CD14-positive monocyte (primary cell): ENCODE measurements around the gene KIF16B. TPM values are rescaled to one million over a fixed set of nuclear protein-coding genes. Genes with fewer than 3 reads are reported as not detected.

Experiments
- DNase-seq, 3 donors: peaks; one replicate each; pipeline ENCODE4 v3.0.0-alpha.2; 2011 to 2022
- H2AFZ ChIP-seq: 2 replicates; pipeline ENCODE4 v1.6.0; 2012; ENCODE audit warnings: mild to moderate bottlenecking, low read depth, low read length, inconsistent platforms; ENCODE audit not compliant: insufficient read depth, poor library complexity, severe bottlenecking
- H3K27ac ChIP-seq, 2 donors: 1 replicate in 1 of 2; 2 replicates in 1 of 2; pipeline ENCODE4 v1.5.1; 2012 to 2013; ENCODE audit warnings: low read length in 2 of 2, control low read depth in 1 of 2, inconsistent platforms in 1 of 2, low read depth in 1 of 2, mild to moderate bottlenecking in 1 of 2
- H3K27me3 ChIP-seq, 2 donors: one replicate each; pipeline versions ENCODE4 v1.6.0 to v1.6.1; 2011 to 2013; ENCODE audit warnings: low read length in 2 of 2; ENCODE audit not compliant: control insufficient read depth in 2 of 2, insufficient read depth in 2 of 2
- H3K36me3 ChIP-seq, 2 donors: replicated peaks in 1 of 2; 1 replicate in 1 of 2; 2 replicates in 1 of 2; pipeline versions ENCODE4 v1.5.1 to v1.6.1; 2012 to 2013; ENCODE audit warnings: low read length in 2 of 2, control low read depth in 1 of 2, inconsistent platforms in 1 of 2, mild to moderate bottlenecking in 1 of 2; ENCODE audit not compliant: insufficient read depth in 2 of 2, control insufficient read depth in 1 of 2
- H3K4me1 ChIP-seq, 2 donors: 1 replicate in 1 of 2; 2 replicates in 1 of 2; pipeline versions ENCODE4 v1.5.1 to v1.6.1; 2012 to 2013; ENCODE audit warnings: low read length in 2 of 2, control low read depth in 1 of 2, inconsistent platforms in 1 of 2, mild to moderate bottlenecking in 1 of 2, moderate library complexity in 1 of 2; ENCODE audit not compliant: insufficient read depth in 2 of 2, control insufficient read depth in 1 of 2
- H3K4me2 ChIP-seq: replicated peaks from 2 replicates; pipeline ENCODE3; 2012; ENCODE audit warnings: low read length, moderate library complexity, mild to moderate bottlenecking; ENCODE audit not compliant: poor library complexity, severe bottlenecking; ENCODE audit errors: extremely low read depth
- H3K4me3 ChIP-seq, 3 experiments: fragments of 200-600 bp in 1 of 3; sonication (generic) in 1 of 3; replicated peaks in 1 of 3; 1 replicate in 2 of 3; 2 replicates in 1 of 3; pipeline ENCODE4 v1.5.1; 2011 to 2013; ENCODE audit warnings: low read length in 3 of 3, mild to moderate bottlenecking in 3 of 3, control low read depth in 2 of 3, low read depth in 2 of 3, inconsistent platforms in 1 of 3, moderate library complexity in 1 of 3
- H3K79me2 ChIP-seq: 2 replicates; pipeline ENCODE4 v1.6.0; 2012; ENCODE audit warnings: mild to moderate bottlenecking, control low read depth, inconsistent platforms, low read length, moderate library complexity; ENCODE audit not compliant: insufficient read depth
- H3K9ac ChIP-seq: 2 replicates; pipeline ENCODE4 v1.6.0; 2017; ENCODE audit warnings: low read length, mild to moderate bottlenecking; ENCODE audit not compliant: insufficient read depth, poor library complexity, severe bottlenecking
- H3K9me3 ChIP-seq, 2 donors: replicated peaks in 1 of 2; 1 replicate in 1 of 2; 2 replicates in 1 of 2; pipeline versions ENCODE4 v1.5.1 to v1.6.1; 2012 to 2013; ENCODE audit warnings: low read length in 2 of 2, control low read depth in 1 of 2; ENCODE audit not compliant: control insufficient read depth in 1 of 2, insufficient read depth in 1 of 2
- H4K20me1 ChIP-seq: 2 replicates; pipeline ENCODE4 v1.6.0; 2012; ENCODE audit warnings: mild to moderate bottlenecking, low read length, control low read depth, moderate library complexity; ENCODE audit not compliant: insufficient read depth
- H3K27ac Mint-ChIP-seq, 7 donors: one replicate each; pipeline ENCODE4 v1.8.0; 2020; ENCODE audit warnings: mild to moderate bottlenecking in 7 of 7, mixed read lengths in 7 of 7, moderate library complexity in 6 of 7, inconsistent platforms in 2 of 7
- H3K27me3 Mint-ChIP-seq, 3 donors: one replicate each; pipeline ENCODE4 v1.8.0; 2021 to 2022; ENCODE audit warnings: low read depth in 3 of 3, mild to moderate bottlenecking in 3 of 3, mixed read lengths in 3 of 3, moderate library complexity in 3 of 3, inconsistent platforms in 1 of 3
- H3K36me3 Mint-ChIP-seq, 2 donors: one replicate each; pipeline ENCODE4 v1.8.0; 2020; ENCODE audit warnings: mixed read lengths in 2 of 2, inconsistent platforms in 1 of 2, mild to moderate bottlenecking in 1 of 2
- H3K4me1 Mint-ChIP-seq: one replicate; pipeline ENCODE4 v1.8.0; 2020; ENCODE audit warnings: mild to moderate bottlenecking, mixed read lengths
- H3K4me3 Mint-ChIP-seq, 2 donors: one replicate each; pipeline ENCODE4 v1.8.0; 2020; ENCODE audit warnings: mild to moderate bottlenecking in 2 of 2, mixed read lengths in 2 of 2, moderate library complexity in 1 of 2
- H3K9me3 Mint-ChIP-seq, 7 donors: one replicate each; pipeline ENCODE4 v1.8.0; 2020 to 2022; ENCODE audit warnings: mixed read lengths in 7 of 7, mild to moderate bottlenecking in 6 of 7, moderate library complexity in 6 of 7, inconsistent platforms in 2 of 7
- CTCF ChIP-seq: fragments of 200-600 bp; IDR thresholded peaks from one replicate; pipeline ENCODE4 v1.8.0; 2022; ENCODE audit warnings: antibody characterized with exemption, mild to moderate bottlenecking
- WGBS: methylation state at CpG from one replicate; pipeline ENCODE4 v1.1.5; 2013; ENCODE audit warnings: missing lambda C conversion rate; ENCODE audit not compliant: insufficient coverage; 5-methylcytosine and 5-hydroxymethylcytosine counted together
- intact Hi-C, 2 donors: fragments of 100-400 bp; cut with micrococcal nuclease; formaldehyde crosslinking; loops; one replicate each; pipeline versions ENCODE4 v1.15.0 to v1.15.1; 2023
- polyA plus RNA-seq, 3 donors: library from polyadenylated mRNA; depleted of rRNA in 1 of 3; unstranded in 2 of 3; stranded (reverse) in 1 of 3; fragments of 300-500 nt in 2 of 3; fragments of >200 nt in 1 of 3; fragmentation: Illumina TruSeq in 2 of 3; gene quantifications; 1 replicate in 2 of 3; 2 replicates in 1 of 3; pipeline ENCODE4 v1.2.3, GENCODE V29; 2012 to 2021

Gene KIF16B
- polyA plus RNA-seq, 3 donors, result 0.89 to 2.9 (median 2.8) TPM

- intact Hi-C loops, result no loop called here
- DNase-seq, result no peak
- Histone ChIP-seq H3K4me2 (no peak overlapping the region), H3K9me3 (peaks cover 13 to 20% of the 10 kb centered on the region in 2 donors), H3K9ac (no peak overlapping the region), H2AFZ (no peak overlapping the region), H3K4me1 (peaks cover 4 to 5% of the 10 kb centered on the region in 2 donors), H3K4me3 (no peak overlapping the region), H3K27ac (no peak overlapping the region), H3K79me2 (no peaks in the 10 kb centered on the region), H4K20me1 (no peaks in the 10 kb centered on the region), H3K27me3 (no peaks in the 10 kb centered on the region), H3K36me3 (no peaks in the 10 kb centered on the region)
- H3K4me3 Mint-ChIP-seq, result no peak overlapping the region
- peaks cover 10 to 24% (median 15%) of the 10 kb centered on the region in 7 donors for H3K9me3 Mint-ChIP-seq
- no peak for TF ChIP-seq CTCF
- peaks cover 0 to 3% (median 1%) of the 10 kb centered on the region in 3 donors for H3K27me3 Mint-ChIP-seq
- peaks cover 13% of the 10 kb centered on the region for H3K4me1 Mint-ChIP-seq
- peaks cover 6 to 18% of the 10 kb centered on the region in 2 donors for H3K36me3 Mint-ChIP-seq
- 100% methylated on average over 3 of the region's 4 CpGs for WGBS
- no peak overlapping the region for H3K27ac Mint-ChIP-seq
These were observed 286.6 kb downstream of the KIF16B start for GRCh38 chr20:16286601-16287000.

DNA sequence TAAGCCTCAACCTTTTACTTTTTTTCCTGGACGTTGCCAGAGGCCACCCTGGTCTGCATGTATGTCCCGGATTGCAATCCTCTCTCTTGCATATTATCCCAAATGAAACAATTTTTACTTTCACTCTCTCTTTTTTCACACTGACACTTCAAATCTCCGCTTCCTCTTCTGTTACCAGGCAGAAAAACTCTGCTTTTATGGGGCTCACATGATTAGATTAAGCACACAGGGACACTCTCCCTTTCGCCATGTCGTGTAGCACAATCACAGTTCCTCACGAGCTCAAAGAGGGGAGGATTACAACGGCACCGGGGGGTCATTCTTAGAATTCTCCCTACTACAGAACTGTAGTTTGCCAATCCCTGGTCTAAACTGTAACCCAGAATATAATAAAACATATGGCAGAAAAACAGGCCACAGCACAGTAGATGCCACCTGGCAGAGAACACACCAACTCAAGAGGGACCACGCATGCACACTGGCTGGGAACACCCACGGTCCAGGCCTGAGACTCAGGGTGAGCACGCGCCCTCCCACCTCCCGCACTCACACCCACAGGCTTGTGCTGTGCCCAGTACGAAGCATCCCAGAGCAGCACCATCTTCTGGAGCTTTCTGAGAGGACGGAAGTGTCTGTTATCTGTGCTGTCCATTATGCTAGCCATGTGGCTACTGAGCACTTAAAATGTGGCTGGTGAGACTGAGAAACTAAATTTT, 288.7 kb downstream of the KIF16B start:
- Histone ChIP-seq H4K20me1 (no peaks in the 10 kb centered on the region), H3K9ac (no peak overlapping the region), H3K4me3 (no peak overlapping the region), H2AFZ (no peak overlapping the region), H3K27ac (peak overlapping the region in 1 of 2 donors; percentile 22), H3K27me3 (no peaks in the 10 kb centered on the region), H3K79me2 (no peaks in the 10 kb centered on the region), H3K9me3 (peaks cover 13 to 20% of the 10 kb centered on the region in 2 donors), H3K4me2 (no peak overlapping the region), H3K36me3 (no peaks in the 10 kb centered on the region), H3K4me1 (no peaks in the 10 kb centered on the region)
- H3K27me3 Mint-ChIP-seq, result peaks cover 0 to 1% (median 1%) of the 10 kb centered on the region in 3 donors
- DNase-seq, result no peak
- intact Hi-C loops, result no loop called here
- peaks cover 10 to 24% (median 13%) of the 10 kb centered on the region in 7 donors for H3K9me3 Mint-ChIP-seq
- H3K36me3 Mint-ChIP-seq, result peaks cover 6 to 18% of the 10 kb centered on the region in 2 donors
- 90% methylated on average over 12 of the region's 15 CpGs for WGBS
- peak overlapping the region in 1 of 2 donors; percentile 39 for H3K4me3 Mint-ChIP-seq
- TF ChIP-seq CTCF, result no peak
- H3K27ac Mint-ChIP-seq, result peak overlapping the region in 3 of 7 donors; percentile 0 to 46 (median 38)
- H3K4me1 Mint-ChIP-seq, result peaks cover 7% of the 10 kb centered on the region
